SK-N-MC (cell line): ENCODE data around the gene DMRT1.
"Not testable (repeated sequence)": the region's sequence is repeated elsewhere in the genome, so short reads cannot be mapped to it uniquely, and the experiment has no call there.

Experiments
- DNase-seq: peaks from one replicate; pipeline ENCODE4 v3.0.0-alpha.2; 2011; ENCODE audit warnings: low read depth, low spot score
- H3K27ac ChIP-seq: fragments of 200-600 bp; sonication (generic); 2 replicates; pipeline ENCODE4 v1.5.1; 2016; ENCODE audit warnings: mixed run types
- H3K36me3 ChIP-seq: fragments of 200-600 bp; sonication (generic); 2 replicates; pipeline ENCODE4 v1.6.1; 2017; ENCODE audit warnings: antibody characterized with exemption, low read length, mixed read lengths; ENCODE audit not compliant: insufficient read depth
- H3K4me3 ChIP-seq: fragments of 200-600 bp; sonication (generic); 2 replicates; pipeline ENCODE4 v1.5.1; 2016
- H3K9ac ChIP-seq: fragments of 200-600 bp; sonication (generic); 2 replicates; pipeline ENCODE4 v1.8.0; 2017; ENCODE audit warnings: mixed run types, mixed read lengths; ENCODE audit not compliant: insufficient read length
- H3K9me3 ChIP-seq: fragments of 200-600 bp; sonication (generic); 2 replicates; pipeline ENCODE4 v1.6.1; 2017; ENCODE audit warnings: low read depth, mild to moderate bottlenecking, antibody characterized with exemption, low read length, moderate library complexity, mixed read lengths
- EZH2 ChIP-seq: fragments of 200-600 bp; sonication (generic); IDR thresholded peaks from one replicate; pipeline ENCODE4 v1.6.1; 2017; ENCODE audit warnings: antibody characterized with exemption
- FOXP2 ChIP-seq: optimal IDR thresholded peaks from 2 replicates; pipeline ENCODE3; 2011; ENCODE audit warnings: mild to moderate bottlenecking, moderate library complexity; ENCODE audit not compliant: insufficient read depth; ENCODE audit errors: extremely low read length, control extremely low read depth
- POLR2AphosphoS5 ChIP-seq: IDR thresholded peaks from 2 replicates; pipeline ENCODE4 v1.6.1; 2012; ENCODE audit warnings: mild to moderate bottlenecking, low read depth, low read length, borderline replicate concordance

The DMRT1 gene

GRCh38 chr9:847505-847904 lies 6.0 kb downstream of the DMRT1 start:
- H3K9ac ChIP-seq, result no peak overlapping the region
- H3K9me3 ChIP-seq, result no peaks in the 10 kb centered on the region
- TF ChIP-seq EZH2 (no peak), POLR2AphosphoS5 (no peak), FOXP2 (no peak)
- H3K27ac ChIP-seq, result no peak overlapping the region
- H3K4me3 ChIP-seq, result no peak overlapping the region
- DNase-seq, result no peak
- H3K36me3 ChIP-seq, result no peaks in the 10 kb centered on the region

DNA sequence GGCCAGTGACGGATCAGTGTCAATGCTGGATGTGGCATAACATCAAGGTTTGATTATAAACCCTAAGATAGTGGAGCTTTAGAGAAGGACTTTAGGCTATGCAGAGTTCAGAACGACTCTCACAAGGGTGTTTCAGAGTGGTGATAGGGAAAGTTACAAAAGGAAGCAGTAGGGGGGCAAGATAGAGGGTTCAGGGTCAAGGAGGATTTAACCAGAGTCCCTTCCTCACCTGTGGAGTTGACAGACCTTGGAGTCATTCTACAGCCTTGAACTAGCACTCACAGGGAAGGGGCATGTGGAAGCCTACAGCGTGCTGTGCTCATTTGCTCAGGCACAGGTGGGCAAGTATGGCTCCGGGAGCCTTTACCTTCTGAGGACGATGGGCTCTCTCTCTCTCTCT lies 7.9 kb downstream of the DMRT1 start:
- Histone ChIP-seq H3K9me3 (no peaks in the 10 kb centered on the region), H3K4me3 (no peak overlapping the region), H3K36me3 (no peaks in the 10 kb centered on the region), H3K9ac (no peak overlapping the region), H3K27ac (no peak overlapping the region)
- no peak for DNase-seq
- no peak for TF ChIP-seq POLR2AphosphoS5
- TF ChIP-seq FOXP2, result no peak
- no peak for TF ChIP-seq EZH2

- no peaks in the 10 kb centered on the region for H3K36me3 ChIP-seq
- no peak overlapping the region for H3K4me3 ChIP-seq
- no peak overlapping the region for H3K27ac ChIP-seq
- TF ChIP-seq POLR2AphosphoS5 (no peak), EZH2 (no peak), FOXP2 (no peak)
- H3K9ac ChIP-seq, result no peak overlapping the region
- no peak for DNase-seq
- no peaks in the 10 kb centered on the region for H3K9me3 ChIP-seq
Measured at GRCh38 chr9:852539-852938, 11.0 kb downstream of the DMRT1 start.

- no peak overlapping the region for H3K4me3 ChIP-seq
- no peak for TF ChIP-seq FOXP2
- no peak for TF ChIP-seq EZH2
- no peak for TF ChIP-seq POLR2AphosphoS5
- no peak for DNase-seq
- H3K9me3 ChIP-seq, result no peaks in the 10 kb centered on the region
- H3K36me3 ChIP-seq, result no peaks in the 10 kb centered on the region
- H3K27ac ChIP-seq, result no peak overlapping the region
- H3K9ac ChIP-seq, result no peak overlapping the region
Measured at GRCh38 chr9:859251-859650, 17.8 kb downstream of the DMRT1 start.

DNA sequence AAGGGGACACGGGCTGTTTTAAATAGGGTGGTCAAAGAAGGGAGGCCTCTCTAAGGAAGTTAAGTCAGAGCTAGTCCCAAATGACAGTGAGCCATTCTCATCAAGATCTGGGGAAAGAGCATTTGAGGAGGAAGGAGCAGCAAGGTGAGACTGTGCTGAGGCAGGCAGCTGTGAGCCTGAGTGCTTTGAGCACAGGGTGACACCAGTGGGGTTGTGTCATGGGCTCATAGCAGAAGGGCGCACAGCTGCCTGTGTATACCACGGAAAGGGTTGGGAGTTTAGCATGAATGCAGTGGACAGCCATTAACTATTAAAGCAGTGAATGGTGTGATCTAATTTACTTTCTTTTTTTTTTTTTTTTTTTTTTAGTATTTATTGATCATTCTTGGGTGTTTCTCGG lies 19.2 kb downstream of the DMRT1 start:
- H3K9me3 ChIP-seq, result no peaks in the 10 kb centered on the region
- no peak for DNase-seq
- no peaks in the 10 kb centered on the region for H3K36me3 ChIP-seq
- TF ChIP-seq POLR2AphosphoS5, result no peak
- no peak for TF ChIP-seq FOXP2
- no peak for TF ChIP-seq EZH2
- H3K4me3 ChIP-seq, result no peak overlapping the region
- H3K9ac ChIP-seq, result no peak overlapping the region
- no peak overlapping the region for H3K27ac ChIP-seq

DNA sequence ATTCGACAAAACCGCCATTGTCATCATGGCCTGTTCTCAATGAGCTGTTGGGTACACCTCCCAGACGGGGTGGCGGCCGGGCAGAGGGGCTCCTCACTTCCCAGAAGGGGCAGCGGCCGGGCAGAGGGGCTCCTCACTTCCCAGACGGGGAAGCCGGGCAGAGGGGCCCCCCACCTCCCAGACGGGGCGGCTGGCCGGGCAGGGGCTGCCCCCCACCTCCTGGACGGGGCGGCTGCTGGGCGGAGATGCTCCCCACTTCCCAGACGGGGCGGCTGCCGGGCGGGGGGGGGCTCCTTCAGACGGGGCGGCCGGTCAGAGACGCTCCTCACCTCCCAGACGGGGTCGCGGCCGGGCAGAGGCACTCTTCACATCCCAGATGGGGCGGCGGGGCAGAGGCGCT lies 20.0 kb downstream of the DMRT1 start:
- not testable (repeated sequence) for H3K9ac ChIP-seq, DNase-seq, H3K27ac ChIP-seq, H3K9me3 ChIP-seq, H3K4me3 ChIP-seq, H3K36me3 ChIP-seq

- Histone ChIP-seq H3K9me3 (no peaks in the 10 kb centered on the region), H3K36me3 (no peaks in the 10 kb centered on the region), H3K4me3 (no peak overlapping the region), H3K27ac (no peak overlapping the region), H3K9ac (no peak overlapping the region)
- no peak for DNase-seq
- TF ChIP-seq EZH2 (no peak), POLR2AphosphoS5 (no peak), FOXP2 (no peak)
Measured at GRCh38 chr9:875119-875962, 33.8 kb downstream of the DMRT1 start.

GRCh38 chr9:876425-876824 lies 34.9 kb downstream of the DMRT1 start:
- Histone ChIP-seq H3K36me3 (no peaks in the 10 kb centered on the region), H3K9ac (no peak overlapping the region), H3K9me3 (no peaks in the 10 kb centered on the region), H3K27ac (no peak overlapping the region), H3K4me3 (no peak overlapping the region)
- no peak for DNase-seq
- TF ChIP-seq FOXP2 (no peak), EZH2 (no peak), POLR2AphosphoS5 (no peak)

DNA sequence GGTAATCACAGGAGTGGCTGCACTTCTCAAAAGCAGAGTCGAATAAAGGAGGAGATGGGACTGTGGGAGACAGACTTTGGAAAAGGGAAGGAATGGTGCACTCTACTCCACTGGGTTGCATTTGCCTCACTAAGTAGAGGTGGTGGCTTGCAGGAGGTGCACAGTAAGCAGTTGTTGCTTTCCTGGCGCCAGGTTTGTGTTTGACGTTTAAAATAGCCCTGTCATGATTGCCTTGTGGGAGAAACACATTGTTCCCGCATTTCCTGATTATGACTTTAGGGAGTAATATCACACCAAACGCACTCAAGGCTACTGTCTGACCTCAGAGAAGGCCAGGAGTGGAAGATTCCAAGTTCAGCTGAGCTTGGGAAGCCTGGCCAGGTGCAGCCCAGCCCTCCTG lies 36.7 kb downstream of the DMRT1 start:
- Histone ChIP-seq H3K36me3 (no peaks in the 10 kb centered on the region), H3K9me3 (no peaks in the 10 kb centered on the region), H3K4me3 (no peak overlapping the region), H3K27ac (no peak overlapping the region), H3K9ac (no peak overlapping the region)
- TF ChIP-seq EZH2 (no peak), POLR2AphosphoS5 (no peak), FOXP2 (no peak)
- no peak for DNase-seq
